H1 (cell line): ENCODE measurements around the gene PRAMEF5.
"Not testable (repeated sequence)": the region's sequence is repeated elsewhere in the genome, so short reads cannot be mapped to it uniquely, and the experiment has no call there.

Source experiments
- BCL11A ChIP-seq, 2 experiments: IDR thresholded peaks; one replicate each; pipeline ENCODE4 v1.6.1; 2011; ENCODE audit warnings: low read depth in 2 of 2, low read length in 2 of 2, mild to moderate bottlenecking in 2 of 2
- EP300 ChIP-seq, 2 experiments: IDR thresholded peaks; 1 replicate in 1 of 2; 2 replicates in 1 of 2; pipeline ENCODE4 v1.6.1; 2011 to 2012; ENCODE audit warnings: low read depth in 2 of 2, low read length in 2 of 2, mild to moderate bottlenecking in 2 of 2, borderline replicate concordance in 1 of 2, inconsistent platforms in 1 of 2, moderate library complexity in 1 of 2
- POLR2A ChIP-seq, 2 experiments: IDR thresholded peaks; 1 replicate in 1 of 2; 2 replicates in 1 of 2; pipeline ENCODE4 v1.6.1; 2011; ENCODE audit warnings: low read depth in 2 of 2, low read length in 2 of 2, mild to moderate bottlenecking in 2 of 2; ENCODE audit errors: control extremely low read depth in 1 of 2
- TEAD4 ChIP-seq: IDR thresholded peaks from 2 replicates; pipeline ENCODE4 v1.6.1; 2012; ENCODE audit warnings: low read depth, low read length, inconsistent platforms, mixed read lengths

DNA sequence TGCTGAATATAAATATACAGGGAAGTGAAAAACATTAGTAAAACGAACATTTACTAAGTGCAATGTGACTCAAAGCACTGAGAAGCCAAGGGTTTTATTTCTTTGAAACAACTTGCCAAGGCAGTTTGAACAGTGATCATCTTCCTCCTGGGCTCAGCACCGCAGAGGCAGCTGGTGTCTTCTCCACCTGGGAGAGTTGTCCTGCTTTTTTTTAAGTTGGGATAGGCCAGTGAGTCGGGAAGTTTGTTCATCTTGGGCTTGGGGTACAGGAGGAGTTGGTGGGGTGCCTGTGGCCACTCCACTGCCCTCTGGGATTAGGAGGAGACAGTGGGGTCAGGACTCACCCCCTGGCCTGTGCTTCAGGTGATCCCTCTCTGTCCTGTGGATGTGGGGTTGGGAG is 35.0 kb downstream of the PRAMEF5 start:
- not testable (repeated sequence) for TF ChIP-seq TEAD4; BCL11A (IDR thresholded peaks at IDR 0.05; ENCODE audit: low read depth in 2 of 2, low read length in 2 of 2); POLR2A (IDR thresholded peaks at IDR 0.05; ENCODE audit: control extremely low read depth in 1 of 2, low read depth in 2 of 2, low read length in 2 of 2); EP300 (IDR thresholded peaks at IDR 0.05; ENCODE audit: borderline replicate concordance in 1 of 2, low read depth in 2 of 2, low read length in 2 of 2)
